ENCODE measurements around the gene ASAP3.

Gene ASAP3

GRCh38 chr1:23448846-23449245 lies 35.1 kb downstream of the ASAP3 start:
- no peak for DNase-seq

- peak in 1 of 2 experiments; percentile 20 for DNase-seq
Observed at GRCh38 chr1:23446661-23447310, 37.2 kb downstream of the ASAP3 start.

GRCh38 chr1:23444596-23445390 lies 39.2 kb downstream of the ASAP3 start:
- no peak for DNase-seq

GRCh38 chr1:23444104-23444533 lies 39.9 kb downstream of the ASAP3 start:
- DNase-seq: no peak

GRCh38 chr1:23442751-23443150 lies 41.2 kb downstream of the ASAP3 start:
- no peak for DNase-seq

- DNase-seq: no peak
Observed at GRCh38 chr1:23441446-23442148, 42.4 kb downstream of the ASAP3 start.

GRCh38 chr1:23438545-23438944 lies 45.4 kb downstream of the ASAP3 start:
- no peak for DNase-seq

GRCh38 chr1:23437355-23437664 lies 46.7 kb downstream of the ASAP3 start:
- DNase-seq: no peak

GRCh38 chr1:23436520-23437354 lies 47.2 kb downstream of the ASAP3 start:
- DNase-seq: no peak

GRCh38 chr1:23434260-23434775 lies 49.7 kb downstream of the ASAP3 start:
- no peak for DNase-seq

GRCh38 chr1:23433122-23433521 lies 50.9 kb downstream of the ASAP3 start:
- DNase-seq: no peak

GRCh38 chr1:23431431-23431830 lies 52.5 kb downstream of the ASAP3 start:
- DNase-seq: no peak

- no peak for DNase-seq
Observed at GRCh38 chr1:23430803-23431202, 53.2 kb downstream of the ASAP3 start.

GRCh38 chr1:23428136-23428905 lies 55.7 kb downstream of the ASAP3 start:
- no peak for DNase-seq

- no peak for DNase-seq
Observed at GRCh38 chr1:23427550-23427949, 56.4 kb downstream of the ASAP3 start.

- no peak for DNase-seq
Observed at GRCh38 chr1:23426828-23427227, 57.2 kb downstream of the ASAP3 start.

GRCh38 chr1:23425193-23425494 lies 58.8 kb downstream of the ASAP3 start:
- no peak for DNase-seq

- DNase-seq: no peak
Observed at GRCh38 chr1:23424293-23425192, 59.4 kb downstream of the ASAP3 start, which contains the start of gene TCEA3. Gene TCEA3 (minus strand): TSS chr1:23424748. CDS start chr1:23424633, 115 bp downstream.

- DNase-seq: no peak
Observed at GRCh38 chr1:23423415-23424292, 60.3 kb downstream of the ASAP3 start.

GRCh38 chr1:23422941-23423340 lies 61.0 kb downstream of the ASAP3 start:
- DNase-seq: no peak

Data from SHP77 (cell line).